HG03439 (cell line): ENCODE results near the gene SGMS1.
"Not testable (repeated sequence)": the region's sequence is repeated elsewhere in the genome, so short reads cannot be mapped to it uniquely, and the experiment has no call there.

Source experiments
- ATAC-seq: cut with Tn5 transposase; IDR thresholded peaks from one replicate; pipeline ENCODE4 v1.9.1; 2021; ENCODE audit warnings: mild to moderate bottlenecking, moderate library complexity; ENCODE audit not compliant: unreplicated experiment

SGMS1 gene

GRCh38 chr10:50286996-50287803, 336.6 kb downstream of the SGMS1 start:
- ATAC-seq: no peak

- no peak for ATAC-seq
Observed at GRCh38 chr10:50286517-50286916, 337.2 kb downstream of the SGMS1 start.

- ATAC-seq: no peak
Observed at GRCh38 chr10:50281967-50282522, 341.7 kb downstream of the SGMS1 start.

- ATAC-seq: no peak
Observed at GRCh38 chr10:50281210-50281966, 342.4 kb downstream of the SGMS1 start.

GRCh38 chr10:50280049-50280841, 343.5 kb downstream of the SGMS1 start:
- no peak for ATAC-seq

GRCh38 chr10:50279489-50279888, 344.3 kb downstream of the SGMS1 start:
- ATAC-seq: no peak

GRCh38 chr10:50275650-50276235, 348.0 kb downstream of the SGMS1 start:
- ATAC-seq: peak; percentile 66

- no peak for ATAC-seq
Observed at GRCh38 chr10:50272531-50272930, 351.2 kb downstream of the SGMS1 start.

- no peak for ATAC-seq
Observed at GRCh38 chr10:50271564-50272250, 352.0 kb downstream of the SGMS1 start.

- not testable (repeated sequence) for ATAC-seq
Observed at GRCh38 chr10:50267877-50268276, 355.9 kb downstream of the SGMS1 start.

- ATAC-seq: not testable (repeated sequence)
Observed at GRCh38 chr10:50262625-50263024, 361.1 kb downstream of the SGMS1 start.

- ATAC-seq: peak; percentile 99
Observed at GRCh38 chr10:50260791-50261281, 362.9 kb downstream of the SGMS1 start.
